ENCODE data around the gene NFE2L1.

Gene NFE2L1

GRCh38 chr17:48047113-48047740, 932 bp upstream of the NFE2L1 start:
- Histone ChIP-seq H3K4me3 (ENCODE audit: low read length) (peak overlapping the region; percentile 44; the same call in 1 of the 2 replicates), H3K27me3 (ENCODE audit: control insufficient read depth, insufficient read depth, low read length) (no peaks in the 10 kb centered on the region), H3K9me3 (ENCODE audit: control insufficient read depth, insufficient read depth, low read length) (no peaks in the 10 kb centered on the region), H3K27ac (ENCODE audit: low read length) (no peak overlapping the region), H3K36me3 (ENCODE audit: control insufficient read depth, insufficient read depth, low read length) (peaks cover 9% of the 10 kb centered on the region; the same call in 1 of the 2 replicates), H3K4me1 (ENCODE audit: control insufficient read depth, insufficient read depth, low read length) (no peaks in the 10 kb centered on the region)
- no peak for DNase-seq (ENCODE audit: low read depth, low spot score)
- no CpG with 5 or more reads among the region's 26 CpGs for WGBS (ENCODE audit: insufficient coverage, insufficient read length)

- Histone ChIP-seq H3K4me3 (ENCODE audit: low read length) (peak overlapping the region; percentile 84), H3K27me3 (ENCODE audit: control insufficient read depth, insufficient read depth, low read length) (no peaks in the 10 kb centered on the region), H3K9me3 (ENCODE audit: control insufficient read depth, insufficient read depth, low read length) (no peaks in the 10 kb centered on the region), H3K27ac (ENCODE audit: low read length) (no peak overlapping the region), H3K4me1 (ENCODE audit: control insufficient read depth, insufficient read depth, low read length) (0 out of 2 replicates have a peak, but pooled peaks cover 3% of the 10 kb centered on the region), H3K36me3 (ENCODE audit: control insufficient read depth, insufficient read depth, low read length) (peaks cover 11% of the 10 kb centered on the region; the same call in 1 of the 2 replicates)
- WGBS (ENCODE audit: insufficient coverage, insufficient read length): no CpG with 5 or more reads among the region's 53 CpGs
- no peak for DNase-seq (ENCODE audit: low read depth, low spot score)
These were observed 396 bp downstream of the NFE2L1 start for GRCh38 chr17:48048384-48049126.

- Histone ChIP-seq H3K27ac (ENCODE audit: low read length) (no peak overlapping the region), H3K4me3 (ENCODE audit: low read length) (no peak overlapping the region), H3K4me1 (ENCODE audit: control insufficient read depth, insufficient read depth, low read length) (peaks cover 8% of the 10 kb centered on the region), H3K9me3 (ENCODE audit: control insufficient read depth, insufficient read depth, low read length) (no peaks in the 10 kb centered on the region), H3K36me3 (ENCODE audit: control insufficient read depth, insufficient read depth, low read length) (peaks cover 13% of the 10 kb centered on the region; the same call in 1 of the 2 replicates), H3K27me3 (ENCODE audit: control insufficient read depth, insufficient read depth, low read length) (no peaks in the 10 kb centered on the region)
- no peak for DNase-seq (ENCODE audit: low read depth, low spot score)
- no CpG with 5 or more reads among the region's 10 CpGs for WGBS (ENCODE audit: insufficient coverage, insufficient read length)
These were observed 3.1 kb downstream of the NFE2L1 start for GRCh38 chr17:48051283-48051682.

GRCh38 chr17:48051706-48052486, 3.7 kb downstream of the NFE2L1 start:
- no peaks in the 10 kb centered on the region for H3K9me3 ChIP-seq (ENCODE audit: control insufficient read depth, insufficient read depth, low read length)
- H3K36me3 ChIP-seq (ENCODE audit: control insufficient read depth, insufficient read depth, low read length): peaks cover 19% of the 10 kb centered on the region
- H3K4me3 ChIP-seq (ENCODE audit: low read length): no peak overlapping the region
- H3K4me1 ChIP-seq (ENCODE audit: control insufficient read depth, insufficient read depth, low read length): peaks cover 10% of the 10 kb centered on the region
- DNase-seq (ENCODE audit: low read depth, low spot score): no peak
- no peaks in the 10 kb centered on the region for H3K27me3 ChIP-seq (ENCODE audit: control insufficient read depth, insufficient read depth, low read length)
- no CpG with 5 or more reads among the region's 5 CpGs for WGBS (ENCODE audit: insufficient coverage, insufficient read length)
- H3K27ac ChIP-seq (ENCODE audit: low read length): no peak overlapping the region

- no peak overlapping the region for H3K4me3 ChIP-seq (ENCODE audit: low read length)
- no peaks in the 10 kb centered on the region for H3K27me3 ChIP-seq (ENCODE audit: control insufficient read depth, insufficient read depth, low read length)
- peaks cover 10% of the 10 kb centered on the region for H3K4me1 ChIP-seq (ENCODE audit: control insufficient read depth, insufficient read depth, low read length)
- DNase-seq (ENCODE audit: low read depth, low spot score): no peak
- H3K36me3 ChIP-seq (ENCODE audit: control insufficient read depth, insufficient read depth, low read length): peaks cover 32% of the 10 kb centered on the region
- no peaks in the 10 kb centered on the region for H3K9me3 ChIP-seq (ENCODE audit: control insufficient read depth, insufficient read depth, low read length)
- H3K27ac ChIP-seq (ENCODE audit: low read length): no peak overlapping the region
- WGBS (ENCODE audit: insufficient coverage, insufficient read length): no CpG with 5 or more reads among the region's 5 CpGs
These were observed 5.0 kb downstream of the NFE2L1 start for GRCh38 chr17:48052956-48053757.

GRCh38 chr17:48053758-48054237, 5.6 kb downstream of the NFE2L1 start:
- WGBS (ENCODE audit: insufficient coverage, insufficient read length): no CpG with 5 or more reads among the region's 6 CpGs
- H3K4me3 ChIP-seq (ENCODE audit: low read length): no peak overlapping the region
- H3K36me3 ChIP-seq (ENCODE audit: control insufficient read depth, insufficient read depth, low read length): peaks cover 38% of the 10 kb centered on the region

GRCh38 chr17:48054238-48055185, 6.4 kb downstream of the NFE2L1 start:
- Histone ChIP-seq H3K27me3 (ENCODE audit: control insufficient read depth, insufficient read depth, low read length) (no peaks in the 10 kb centered on the region), H3K4me3 (ENCODE audit: low read length) (peak overlapping the region; percentile 84), H3K4me1 (ENCODE audit: control insufficient read depth, insufficient read depth, low read length) (peaks cover 10% of the 10 kb centered on the region), H3K9me3 (ENCODE audit: control insufficient read depth, insufficient read depth, low read length) (no peaks in the 10 kb centered on the region), H3K36me3 (ENCODE audit: control insufficient read depth, insufficient read depth, low read length) (peaks cover 45% of the 10 kb centered on the region), H3K27ac (ENCODE audit: low read length) (no peak overlapping the region)
- DNase-seq (ENCODE audit: low read depth, low spot score): peak; percentile 99
- WGBS (ENCODE audit: insufficient coverage, insufficient read length): no CpG with 5 or more reads among the region's 34 CpGs

More at GRCh38 chr17:48053758-48054237, 5.6 kb downstream of the NFE2L1 start:
- DNase-seq (ENCODE audit: low read depth, low spot score): no peak
- Histone ChIP-seq H3K27ac (ENCODE audit: low read length) (no peak overlapping the region), H3K27me3 (ENCODE audit: control insufficient read depth, insufficient read depth, low read length) (no peaks in the 10 kb centered on the region), H3K4me1 (ENCODE audit: control insufficient read depth, insufficient read depth, low read length) (peaks cover 10% of the 10 kb centered on the region), H3K9me3 (ENCODE audit: control insufficient read depth, insufficient read depth, low read length) (no peaks in the 10 kb centered on the region)

- Histone ChIP-seq H3K27me3 (ENCODE audit: control insufficient read depth, insufficient read depth, low read length) (no peaks in the 10 kb centered on the region), H3K4me3 (ENCODE audit: low read length) (peak overlapping the region; percentile 84; the same call in 1 of the 2 replicates), H3K27ac (ENCODE audit: low read length) (peak overlapping the region; percentile 79), H3K4me1 (ENCODE audit: control insufficient read depth, insufficient read depth, low read length) (peaks cover 10% of the 10 kb centered on the region), H3K36me3 (ENCODE audit: control insufficient read depth, insufficient read depth, low read length) (peaks cover 52% of the 10 kb centered on the region), H3K9me3 (ENCODE audit: control insufficient read depth, insufficient read depth, low read length) (no peaks in the 10 kb centered on the region)
- DNase-seq (ENCODE audit: low read depth, low spot score): peak; percentile 82
- no CpG with 5 or more reads among the region's 5 CpGs for WGBS (ENCODE audit: insufficient coverage, insufficient read length)
These were observed 7.5 kb downstream of the NFE2L1 start for GRCh38 chr17:48055531-48056245.
